ENCODE results near the gene ISG15.
"Not testable (repeated sequence)": the region's sequence is repeated elsewhere in the genome, so short reads cannot be mapped to it uniquely, and the experiment has no call there.

Gene ISG15

GRCh38 chr1:994546-994945 is 18.8 kb upstream of the ISG15 start:
- not testable (repeated sequence) for DNase-seq (ENCODE audit: low read depth in 2 of 2)

GRCh38 chr1:995665-996633 is 17.3 kb upstream of the ISG15 start:
- no peak for DNase-seq (ENCODE audit: low read depth in 2 of 2)

- no peak for DNase-seq (ENCODE audit: low read depth in 2 of 2)
Observed at GRCh38 chr1:996851-997712, 16.2 kb upstream of the ISG15 start.

- no peak for DNase-seq (ENCODE audit: low read depth in 2 of 2)
Observed at GRCh38 chr1:997713-997992, 15.6 kb upstream of the ISG15 start.

- no peak for DNase-seq (ENCODE audit: low read depth in 2 of 2)
Observed at GRCh38 chr1:997993-998744, 15.1 kb upstream of the ISG15 start.

GRCh38 chr1:998745-998994 is 14.6 kb upstream of the ISG15 start:
- DNase-seq (ENCODE audit: low read depth in 2 of 2) = no peak

- no peak for DNase-seq (ENCODE audit: low read depth in 2 of 2)
Observed at GRCh38 chr1:998995-999724, 14.1 kb upstream of the ISG15 start.

- DNase-seq (ENCODE audit: low read depth in 2 of 2) = peak in 1 of 2 donors; percentile 61
Observed at GRCh38 chr1:999725-1000356, 13.5 kb upstream of the ISG15 start, which contains the start of gene HES4. Gene HES4, minus strand, starts transcription at chr1:1000097. Its CDS starts 124 bp downstream, at chr1:999973.

- peak; percentile 52 to 71 for DNase-seq (ENCODE audit: low read depth in 2 of 2)
Observed at GRCh38 chr1:1000357-1001056, 12.8 kb upstream of the ISG15 start.

GRCh38 chr1:1001057-1001783 is 12.1 kb upstream of the ISG15 start:
- DNase-seq (ENCODE audit: low read depth in 2 of 2) = no peak

- no peak for DNase-seq (ENCODE audit: low read depth in 2 of 2)
Observed at GRCh38 chr1:1003618-1004419, 9.5 kb upstream of the ISG15 start.

- no peak for DNase-seq (ENCODE audit: low read depth in 2 of 2)
Observed at GRCh38 chr1:1004420-1004779, 8.9 kb upstream of the ISG15 start.

GRCh38 chr1:1004780-1005697 is 8.3 kb upstream of the ISG15 start:
- DNase-seq (ENCODE audit: low read depth in 2 of 2) = no peak

- no peak for DNase-seq (ENCODE audit: low read depth in 2 of 2)
Observed at GRCh38 chr1:1005774-1006304, 7.5 kb upstream of the ISG15 start.

GRCh38 chr1:1006305-1007159 is 6.8 kb upstream of the ISG15 start:
- DNase-seq (ENCODE audit: low read depth in 2 of 2) = no peak

- DNase-seq (ENCODE audit: low read depth in 2 of 2) = not testable (repeated sequence)
Observed at GRCh38 chr1:1010131-1010530, 3.2 kb upstream of the ISG15 start.
